DMS 273 treated with DMSO at 0.1 percent for 48 hours (cell line): Measurements from ENCODE around the gene SSC4D.
A peak's percentile ranks its signal among the peaks of the same experiment; 100 is the strongest.
"Not testable (repeated sequence)": the region's sequence is repeated elsewhere in the genome, so short reads cannot be mapped to it uniquely, and the experiment has no call there.

Experiments used
- DNase-seq: peaks from one replicate; lab custom pipeline; 2025; lab: John Stamatoyannopoulos, UW

SSC4D gene

GRCh38 chr7:76421097-76421496, 11.6 kb upstream of the SSC4D start:
- not testable (repeated sequence) for DNase-seq

GRCh38 chr7:76417654-76418310, 8.3 kb upstream of the SSC4D start:
- not testable (repeated sequence) for DNase-seq

- DNase-seq, result no peak
Measured at GRCh38 chr7:76412249-76412648, 2.8 kb upstream of the SSC4D start.

- no peak for DNase-seq
Measured at GRCh38 chr7:76411626-76412025, 2.1 kb upstream of the SSC4D start.

GRCh38 chr7:76408121-76408560, 1.4 kb downstream of the SSC4D start:
- DNase-seq, result no peak

- DNase-seq, result no peak
Measured at GRCh38 chr7:76407718-76408117, 1.8 kb downstream of the SSC4D start.

- DNase-seq, result no peak
Measured at GRCh38 chr7:76405738-76406137, 3.8 kb downstream of the SSC4D start.

- DNase-seq, result no peak
Measured at GRCh38 chr7:76403780-76404494, 5.6 kb downstream of the SSC4D start.

GRCh38 chr7:76403097-76403496, 6.4 kb downstream of the SSC4D start:
- DNase-seq, result not testable (repeated sequence)

- no peak for DNase-seq
Measured at GRCh38 chr7:76400248-76400647, 9.2 kb downstream of the SSC4D start.

- DNase-seq, result no peak
Measured at GRCh38 chr7:76397409-76398183, 11.9 kb downstream of the SSC4D start.

GRCh38 chr7:76396864-76397263, 12.6 kb downstream of the SSC4D start:
- no peak for DNase-seq

GRCh38 chr7:76395965-76396726, 13.4 kb downstream of the SSC4D start:
- peak; percentile 98 for DNase-seq

- not testable (repeated sequence) for DNase-seq
Measured at GRCh38 chr7:76395605-76395964, 13.9 kb downstream of the SSC4D start.

GRCh38 chr7:76394957-76395356, 14.5 kb downstream of the SSC4D start:
- peak; percentile 92 for DNase-seq

- DNase-seq, result peak; percentile 87
Measured at GRCh38 chr7:76393116-76394031, 16.1 kb downstream of the SSC4D start.

- DNase-seq, result no peak
Measured at GRCh38 chr7:76392531-76393115, 16.9 kb downstream of the SSC4D start.

- no peak for DNase-seq
Measured at GRCh38 chr7:76390092-76390491, 19.4 kb downstream of the SSC4D start.

GRCh38 chr7:76387789-76388188, 21.7 kb downstream of the SSC4D start:
- DNase-seq, result not testable (repeated sequence)

GRCh38 chr7:76386691-76387260, 22.7 kb downstream of the SSC4D start:
- no peak for DNase-seq
